Measurements from ENCODE around the gene CPPED1.
"Not testable (repeated sequence)": the region's sequence is repeated elsewhere in the genome, so short reads cannot be mapped to it uniquely, and the experiment has no call there.

The CPPED1 gene

GRCh38 chr16:12766853-12767252 is 36.8 kb downstream of the CPPED1 start:
- DNase-seq (ENCODE audit: low read depth) = no peak

DNA sequence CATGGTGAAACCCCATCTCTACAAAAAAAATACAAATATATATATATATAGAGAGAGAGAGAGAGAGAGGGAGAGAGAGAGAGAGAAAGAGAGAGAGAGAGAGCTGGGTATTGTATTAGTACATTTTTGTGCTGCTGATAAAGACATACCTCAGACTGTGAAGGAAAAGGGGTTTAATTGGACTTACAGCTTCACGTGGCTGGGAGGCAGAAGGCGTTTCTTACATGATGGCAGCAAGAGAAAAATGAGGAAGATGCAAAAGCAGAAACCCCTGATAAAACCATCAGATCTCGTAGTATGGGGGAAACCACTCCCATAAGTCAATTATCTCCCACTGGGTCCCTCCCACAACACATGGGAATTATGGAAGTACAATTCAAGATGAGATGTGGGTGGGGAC is 37.5 kb downstream of the CPPED1 start:
- not testable (repeated sequence) for DNase-seq (ENCODE audit: low read depth)

GRCh38 chr16:12764813-12765488 is 38.7 kb downstream of the CPPED1 start:
- no peak for DNase-seq (ENCODE audit: low read depth)

DNA sequence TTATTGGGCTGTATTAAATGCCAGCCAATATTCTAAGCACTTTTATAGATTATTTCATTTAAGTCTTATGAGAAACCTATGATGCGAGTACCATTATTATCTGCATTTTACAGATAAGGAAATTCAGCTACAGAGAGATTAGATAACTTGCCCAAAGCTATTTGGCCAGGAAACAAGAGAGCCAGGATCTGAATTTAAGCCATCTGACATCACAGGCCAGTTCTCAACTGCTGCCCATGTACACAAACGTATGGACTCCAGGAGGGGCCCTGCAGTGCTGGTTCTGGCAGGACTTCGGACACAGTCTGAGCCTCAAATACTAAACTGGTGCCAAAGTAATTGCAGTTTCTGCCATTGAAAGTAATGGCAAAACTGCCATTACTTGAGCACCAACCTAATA is 40.2 kb downstream of the CPPED1 start:
- DNase-seq (ENCODE audit: low read depth) = no peak

DNA sequence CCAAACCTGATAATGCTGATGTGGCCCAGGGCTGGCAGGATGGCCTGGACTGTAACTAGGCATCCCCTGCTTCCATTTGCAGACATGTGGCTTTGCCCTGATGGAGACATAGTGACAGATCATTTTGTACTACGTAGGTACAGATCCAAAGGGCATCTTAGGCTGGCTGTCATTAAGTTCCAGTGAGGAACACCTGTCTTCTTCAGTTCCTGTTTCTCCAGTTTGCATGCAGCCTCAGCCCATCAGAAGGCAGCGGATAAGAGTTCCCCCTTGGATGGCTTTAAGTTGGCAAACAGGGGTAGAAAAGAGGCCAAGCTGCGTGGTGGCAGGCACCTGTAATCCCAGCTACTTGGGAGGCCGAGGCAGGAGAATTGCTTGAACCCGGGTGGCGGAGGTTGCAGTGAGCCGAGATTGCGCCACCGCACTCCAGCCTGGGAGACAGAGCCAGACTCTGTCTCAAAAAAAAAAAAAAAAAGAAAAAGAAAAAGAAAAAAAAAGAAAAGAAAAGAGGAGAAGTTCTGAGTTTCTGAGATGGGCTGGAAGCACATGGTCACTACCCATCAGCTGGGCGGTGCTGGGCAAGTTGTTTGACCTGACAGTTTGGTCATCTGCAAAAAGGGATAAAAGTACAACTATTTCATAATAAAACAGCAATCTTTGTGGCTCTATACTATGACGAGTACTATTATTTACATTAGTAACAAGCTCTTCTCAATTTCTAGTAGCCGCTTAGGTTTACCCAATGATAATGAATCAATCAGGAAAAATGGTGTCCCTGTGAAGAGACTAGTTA is 42.7 kb downstream of the CPPED1 start:
- DNase-seq (ENCODE audit: low read depth) = no peak

DNA sequence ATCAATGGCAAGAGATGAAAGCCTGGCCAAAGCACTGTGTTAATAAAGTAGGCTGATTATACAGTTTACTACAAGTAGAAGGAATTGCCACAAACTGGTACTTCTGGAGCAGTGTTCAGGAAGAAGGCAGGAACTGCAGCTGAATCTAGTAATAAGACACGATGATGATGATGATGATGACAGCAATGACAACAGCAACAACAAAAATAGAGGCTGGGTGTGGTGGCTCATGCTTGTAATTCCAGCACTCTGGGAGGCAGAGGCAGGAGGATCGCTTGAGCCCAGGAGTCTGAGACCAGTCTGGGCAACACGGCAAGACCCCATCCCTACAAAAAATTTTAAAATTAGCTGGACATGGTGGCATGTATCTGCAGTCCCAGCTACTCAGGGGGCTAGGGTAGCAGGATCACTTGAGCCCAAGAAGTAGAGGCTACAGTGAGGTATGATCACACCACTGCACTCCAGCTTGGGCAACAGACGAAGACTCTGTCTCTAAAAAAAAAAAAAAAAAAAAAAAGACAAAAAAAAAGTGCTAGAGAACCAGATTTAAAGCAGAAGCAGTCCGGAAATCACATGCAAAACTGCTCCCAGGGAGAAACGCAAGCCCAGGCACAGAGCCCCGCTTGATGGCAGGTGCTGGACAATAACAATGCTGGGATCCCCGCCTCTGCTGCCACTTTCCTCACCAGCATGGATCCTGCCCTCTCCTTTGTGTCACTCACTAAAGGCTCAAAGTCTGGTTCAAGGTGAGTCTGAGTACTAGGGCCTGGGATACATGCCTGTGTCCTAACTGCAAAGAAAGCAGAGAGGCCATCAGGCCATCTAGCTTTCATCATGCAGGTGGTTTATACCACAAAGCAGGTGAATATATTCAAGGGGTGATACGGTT is 44.8 kb downstream of the CPPED1 start:
- DNase-seq (ENCODE audit: low read depth) = no peak

DNA sequence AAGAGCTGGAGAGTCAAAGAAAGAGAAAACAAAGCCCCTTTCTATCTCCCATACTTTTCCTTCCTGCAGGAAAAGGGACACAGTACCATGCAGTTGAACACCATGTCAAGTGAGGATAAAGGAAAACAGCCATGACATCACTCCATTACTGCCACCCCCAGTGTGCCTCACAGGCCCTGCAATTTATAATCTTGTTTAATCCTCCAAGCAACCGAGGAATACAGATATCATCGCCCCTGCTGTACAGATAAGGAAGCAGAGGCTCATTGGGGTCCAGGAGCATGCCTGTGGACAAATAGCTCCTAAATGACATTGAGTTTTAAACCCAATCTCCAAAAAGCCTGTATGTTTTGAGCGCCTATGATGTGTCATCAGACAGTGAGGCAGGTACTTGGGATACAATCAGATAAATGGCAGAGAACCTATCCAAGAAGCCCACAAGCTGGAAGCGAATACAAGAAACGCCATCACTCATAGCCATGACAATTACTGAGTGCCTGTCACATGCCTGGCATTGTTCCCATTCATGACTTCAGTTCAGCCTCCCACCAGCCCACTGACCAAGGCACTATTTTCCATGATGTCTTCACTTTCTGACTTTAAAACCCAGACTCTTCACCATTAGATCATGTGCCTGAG is 45.5 kb downstream of the CPPED1 start:
- no peak for DNase-seq (ENCODE audit: low read depth)

DNA sequence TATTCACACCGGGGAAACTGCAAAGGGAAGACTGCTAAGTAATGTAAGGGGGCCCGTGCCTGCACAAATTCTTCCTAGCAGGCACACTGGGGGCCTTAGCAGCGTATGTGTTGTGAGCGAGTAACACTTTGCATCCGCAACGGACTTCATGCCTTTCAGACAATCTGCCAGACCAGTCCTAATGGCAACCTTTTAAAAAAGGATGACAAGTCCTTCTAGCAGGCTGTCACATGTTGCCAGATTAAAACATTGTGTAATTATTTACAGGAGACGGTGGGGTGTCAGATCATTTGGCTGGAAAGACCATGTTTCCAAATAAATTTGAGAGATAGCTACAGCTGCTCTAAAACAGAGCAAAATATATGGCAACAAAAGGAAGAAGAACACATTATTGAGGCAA is 46.1 kb downstream of the CPPED1 start:
- DNase-seq (ENCODE audit: low read depth) = no peak

GRCh38 chr16:12754824-12755543 is 48.7 kb downstream of the CPPED1 start:
- peak; percentile 19 for DNase-seq (ENCODE audit: low read depth)

- DNase-seq (ENCODE audit: low read depth) = no peak
Observed at GRCh38 chr16:12753203-12754023, 50.3 kb downstream of the CPPED1 start.

DNA sequence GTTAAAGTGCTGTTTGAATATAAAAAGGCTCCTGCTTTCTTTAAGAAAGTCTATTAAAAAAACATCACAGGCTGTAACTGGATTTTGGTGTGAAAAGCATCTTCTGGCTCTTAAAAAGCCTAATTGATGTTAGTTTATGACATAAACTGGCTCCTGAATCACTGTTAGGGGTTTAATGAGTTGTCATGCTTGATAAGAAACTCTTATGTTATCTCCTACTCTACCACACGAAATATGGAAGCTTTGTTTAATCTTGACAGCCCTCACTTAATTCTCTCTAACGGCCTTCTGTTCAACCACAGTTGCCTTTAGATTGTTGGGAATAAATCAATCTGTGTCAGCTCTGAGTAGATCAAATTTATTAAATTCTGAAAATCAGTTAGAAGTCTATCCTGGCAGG is 51.5 kb downstream of the CPPED1 start:
- DNase-seq (ENCODE audit: low read depth) = no peak

DNA sequence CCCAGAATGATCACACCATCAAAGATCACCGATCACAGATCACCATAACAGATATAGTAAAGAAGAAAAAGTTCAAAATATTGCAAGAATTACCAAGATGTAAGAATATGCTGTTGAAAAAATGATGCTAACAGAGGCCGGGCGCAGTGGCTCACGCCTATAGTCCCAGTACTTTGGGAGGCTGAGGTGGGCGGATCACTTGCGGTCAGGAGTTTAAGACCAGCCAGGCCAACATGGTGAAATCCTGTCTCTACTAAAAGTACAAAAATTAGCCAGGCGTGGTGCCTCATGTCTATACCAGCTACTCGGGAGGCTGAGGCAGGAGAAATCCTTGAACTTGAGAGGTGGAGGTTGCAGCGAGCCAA is 53.2 kb downstream of the CPPED1 start:
- no peak for DNase-seq (ENCODE audit: low read depth)

DNA sequence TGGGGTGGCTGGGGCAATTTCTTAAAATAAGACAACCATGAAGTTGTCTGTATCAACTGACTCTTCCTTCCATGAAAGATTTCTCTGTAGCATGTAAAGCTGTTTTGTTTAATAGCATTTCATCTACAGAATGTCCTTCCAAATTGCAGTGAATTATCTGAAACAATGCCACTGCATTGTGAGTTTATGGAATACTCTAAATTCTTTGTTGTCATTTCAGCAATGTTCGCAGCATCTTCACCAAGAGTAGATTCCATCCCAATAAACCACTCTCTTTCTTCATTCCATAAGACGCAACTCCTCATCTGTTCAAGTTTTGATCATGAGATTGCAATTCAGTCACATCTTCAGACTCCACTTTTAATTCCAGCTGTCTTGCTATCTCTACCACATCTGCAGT is 54.6 kb downstream of the CPPED1 start:
- no peak for DNase-seq (ENCODE audit: low read depth)

DNA sequence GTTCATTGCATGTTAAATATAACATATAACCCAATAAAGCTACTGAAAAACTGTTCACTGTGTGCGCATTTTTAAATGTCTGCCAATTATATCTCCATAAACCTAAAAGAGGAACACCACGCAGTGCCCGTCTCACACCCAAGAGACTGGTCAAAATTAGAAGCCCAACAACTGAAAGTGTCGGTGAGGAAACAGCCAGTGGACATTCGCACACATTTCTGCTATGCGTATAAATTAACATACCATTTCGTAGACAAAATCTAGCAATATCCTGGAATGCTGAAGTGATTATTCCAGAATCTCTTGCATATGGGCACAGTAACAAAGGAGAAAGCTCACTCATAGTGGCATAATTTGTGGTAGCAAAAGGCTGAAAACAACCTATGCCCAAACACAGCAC is 55.9 kb downstream of the CPPED1 start:
- DNase-seq (ENCODE audit: low read depth) = no peak

DNA sequence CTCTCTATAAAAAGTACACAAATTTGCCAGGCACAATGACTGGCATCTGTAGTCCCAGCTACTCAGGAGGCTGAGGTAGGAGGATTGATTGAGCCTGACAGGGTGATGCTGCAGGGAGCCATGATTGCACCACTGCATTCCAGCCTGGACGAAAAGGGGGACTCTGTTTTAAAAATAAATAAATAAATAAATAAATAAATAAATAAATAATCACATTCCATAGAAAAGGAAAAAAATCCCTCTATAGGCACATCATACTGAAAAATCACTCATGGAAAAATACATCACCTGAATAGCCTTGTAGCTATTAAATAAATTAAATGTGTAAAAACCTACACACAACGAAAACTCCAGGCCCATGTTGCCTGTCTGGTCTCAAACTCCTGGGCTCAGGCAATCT is 56.4 kb downstream of the CPPED1 start:
- DNase-seq (ENCODE audit: low read depth) = no peak

- no peak for DNase-seq (ENCODE audit: low read depth)
Observed at GRCh38 chr16:12744860-12745259, 58.8 kb downstream of the CPPED1 start.

GRCh38 chr16:12742741-12743140 is 60.9 kb downstream of the CPPED1 start:
- no peak for DNase-seq (ENCODE audit: low read depth)

DNA sequence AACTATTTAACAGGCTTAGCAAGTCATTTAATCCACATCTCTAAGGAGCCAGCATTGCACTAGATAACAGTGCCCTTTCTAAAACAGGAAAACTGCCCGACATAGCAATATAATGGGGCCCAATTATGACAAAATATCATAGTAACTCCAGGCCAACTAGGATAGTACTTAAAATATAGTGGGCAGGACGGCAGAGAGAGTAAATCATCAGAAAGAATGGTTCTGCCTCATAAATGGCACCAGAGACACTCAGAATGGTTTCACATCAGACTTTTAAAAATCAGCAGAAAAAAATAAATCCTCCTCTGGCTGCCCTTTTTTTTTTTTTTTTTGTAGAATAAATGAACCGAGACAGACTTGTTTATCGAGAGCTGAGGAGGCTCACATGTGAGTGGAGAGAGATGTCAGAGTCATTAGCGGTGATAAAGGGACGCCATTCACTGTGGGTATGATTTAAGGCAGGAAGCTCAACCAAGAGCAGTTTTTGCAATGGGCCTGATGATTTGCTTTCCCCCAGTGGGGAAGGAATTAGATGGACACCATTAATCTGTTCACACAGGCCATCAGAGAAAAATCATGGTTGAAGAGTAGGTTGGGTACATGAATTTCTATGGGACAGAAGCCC is 62.6 kb downstream of the CPPED1 start:
- no peak for DNase-seq (ENCODE audit: low read depth)

DNA sequence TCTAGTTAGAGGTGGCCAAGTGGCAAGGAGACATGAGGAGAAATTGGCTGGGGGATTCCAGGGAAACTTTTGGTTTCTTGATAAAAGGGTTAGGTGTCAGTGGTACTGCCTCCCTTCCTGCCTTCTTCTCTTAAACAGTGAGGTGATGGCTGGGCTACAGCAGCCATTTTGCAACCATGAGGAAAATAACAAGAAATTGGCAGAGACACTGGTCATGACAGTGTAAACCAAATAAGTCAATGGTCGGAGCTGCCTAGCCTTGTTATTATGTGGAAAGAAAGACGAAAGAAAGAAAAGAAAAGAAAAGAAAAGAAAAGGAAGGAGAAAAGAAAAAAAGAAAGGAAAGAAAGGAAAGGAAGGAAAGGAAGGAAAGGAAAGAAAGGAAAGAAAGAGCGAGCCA is 63.9 kb downstream of the CPPED1 start:
- DNase-seq (ENCODE audit: low read depth) = no peak

DNA sequence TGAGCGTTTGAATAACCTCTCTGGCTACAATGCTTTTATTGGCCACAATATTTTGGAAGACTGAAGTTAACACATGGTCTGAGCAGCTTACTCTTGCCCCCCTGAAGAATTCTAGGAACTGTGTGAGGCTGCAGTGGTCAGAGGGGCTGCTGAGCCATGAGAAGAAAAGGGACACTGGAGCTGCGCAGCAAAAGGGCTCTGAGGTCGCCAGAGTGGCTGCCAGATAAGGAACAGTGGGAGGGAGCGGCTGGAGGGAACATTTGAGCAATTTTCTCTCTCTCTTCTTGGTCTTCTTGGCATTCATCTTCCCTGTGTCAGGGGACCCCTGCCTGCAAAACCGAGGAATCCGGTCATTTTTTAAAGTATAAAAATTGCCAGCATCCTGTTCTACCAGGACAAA is 66.1 kb downstream of the CPPED1 start:
- no peak for DNase-seq (ENCODE audit: low read depth)
